ENCODE results near the gene PTGDS. TPM values are rescaled to one million over a fixed set of nuclear protein-coding genes. Genes with fewer than 3 reads are reported as not detected.

The PTGDS gene
- total RNA-seq, 1 donor from 2014 or later, result not detected

- no peak for TF ChIP-seq CTCF (IDR thresholded peaks at IDR 0.05; ENCODE audit: unreplicated experiment)
- H3K9me3 Mint-ChIP-seq (ENCODE audit: unreplicated experiment), result no peaks in the 10 kb centered on the region
- no peaks in the 10 kb centered on the region for H3K36me3 Mint-ChIP-seq (ENCODE audit: low read depth, unreplicated experiment)
- H3K4me1 Mint-ChIP-seq (ENCODE audit: unreplicated experiment), result no peaks in the 10 kb centered on the region
- no peak for DNase-seq (ENCODE audit: low spot score)
- H3K27me3 Mint-ChIP-seq (ENCODE audit: unreplicated experiment), result peaks cover 4% of the 10 kb centered on the region
- no peak overlapping the region for H3K4me3 Mint-ChIP-seq (ENCODE audit: unreplicated experiment)
- H3K27ac Mint-ChIP-seq (ENCODE audit: unreplicated experiment), result no peak overlapping the region
These were observed 24.9 kb upstream of the PTGDS start for GRCh38 chr9:136952321-136952850.

GRCh38 chr9:136952876-136953770 is 24.2 kb upstream of the PTGDS start:
- H3K27ac Mint-ChIP-seq (ENCODE audit: unreplicated experiment), result no peak overlapping the region
- peaks cover 7% of the 10 kb centered on the region for H3K27me3 Mint-ChIP-seq (ENCODE audit: unreplicated experiment)
- H3K4me1 Mint-ChIP-seq (ENCODE audit: unreplicated experiment), result no peaks in the 10 kb centered on the region
- TF ChIP-seq CTCF (IDR thresholded peaks at IDR 0.05; ENCODE audit: unreplicated experiment), result no peak
- no peak for DNase-seq (ENCODE audit: low spot score)
- H3K9me3 Mint-ChIP-seq (ENCODE audit: unreplicated experiment), result no peaks in the 10 kb centered on the region
- H3K36me3 Mint-ChIP-seq (ENCODE audit: low read depth, unreplicated experiment), result no peaks in the 10 kb centered on the region
- no peak overlapping the region for H3K4me3 Mint-ChIP-seq (ENCODE audit: unreplicated experiment)

DNA sequence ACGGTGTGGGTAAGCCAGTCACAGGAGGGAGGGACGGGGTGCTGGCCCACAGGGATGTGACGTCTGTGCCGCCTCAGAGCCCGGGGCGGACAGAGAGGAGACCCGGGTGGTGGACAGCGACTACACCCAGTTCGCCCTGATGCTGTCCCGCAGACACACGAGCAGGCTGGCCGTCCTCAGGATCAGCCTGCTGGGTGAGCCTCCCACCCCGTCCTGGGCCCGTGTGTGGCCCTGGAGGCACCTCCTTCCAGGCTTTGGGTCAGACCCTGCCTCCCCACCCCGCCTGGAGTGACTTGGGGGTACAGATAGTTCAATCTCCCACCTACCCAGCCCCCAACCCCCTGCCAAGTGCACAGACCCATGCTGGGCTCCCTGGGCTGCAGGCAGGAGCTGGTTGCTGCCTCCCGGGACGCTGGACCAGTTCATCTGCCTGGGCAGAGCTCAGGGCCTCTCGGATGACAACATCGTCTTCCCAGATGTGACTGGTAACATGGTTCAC is 23.5 kb upstream of the PTGDS start:
- peaks cover 8% of the 10 kb centered on the region for H3K27me3 Mint-ChIP-seq (ENCODE audit: unreplicated experiment)
- no peak for DNase-seq (ENCODE audit: low spot score)
- no peak for TF ChIP-seq CTCF (IDR thresholded peaks at IDR 0.05; ENCODE audit: unreplicated experiment)
- no peaks in the 10 kb centered on the region for H3K4me1 Mint-ChIP-seq (ENCODE audit: unreplicated experiment)
- no peaks in the 10 kb centered on the region for H3K36me3 Mint-ChIP-seq (ENCODE audit: low read depth, unreplicated experiment)
- H3K27ac Mint-ChIP-seq (ENCODE audit: unreplicated experiment), result no peak overlapping the region
- H3K4me3 Mint-ChIP-seq (ENCODE audit: unreplicated experiment), result no peak overlapping the region
- H3K9me3 Mint-ChIP-seq (ENCODE audit: unreplicated experiment), result no peaks in the 10 kb centered on the region

DNA sequence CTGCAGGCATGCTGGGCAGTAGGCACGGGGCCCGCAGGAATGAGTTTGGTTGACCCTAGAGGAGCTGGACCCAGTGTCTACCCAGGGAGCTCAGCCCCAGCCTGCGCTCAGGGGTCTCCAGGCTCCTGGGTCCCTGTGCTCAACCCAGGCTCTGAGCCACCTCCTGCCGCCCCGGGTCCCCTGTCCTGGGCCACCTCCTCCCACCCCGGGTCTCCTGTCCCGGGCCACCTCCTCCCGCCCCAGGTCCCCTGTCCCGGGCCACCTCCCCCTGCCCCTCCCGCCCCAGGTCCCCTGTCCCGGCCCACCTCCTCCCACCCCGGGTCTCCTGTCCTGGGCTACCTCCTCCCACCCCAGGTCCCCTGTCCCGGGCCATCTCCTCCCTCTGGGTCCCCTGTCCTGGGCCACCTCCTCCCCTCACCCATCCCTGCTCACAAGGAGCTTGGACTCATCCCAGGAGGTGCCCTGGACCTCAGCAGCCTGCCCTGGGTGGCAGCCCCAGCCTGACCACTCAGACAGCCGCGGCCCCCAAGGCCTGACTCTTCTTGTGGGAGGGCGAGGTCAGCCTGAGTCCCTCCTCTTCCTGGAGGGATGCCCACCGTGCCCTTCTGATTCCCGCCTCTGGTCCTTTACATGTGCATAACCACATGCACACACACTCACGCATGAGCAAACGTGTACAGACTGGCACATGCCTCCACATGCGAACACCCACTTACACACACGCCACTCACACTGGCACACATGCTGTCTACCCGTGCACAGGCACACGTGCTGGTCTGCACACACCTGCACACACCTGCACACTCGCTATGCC is 22.8 kb upstream of the PTGDS start:
- Mint-ChIP-seq H3K36me3 (ENCODE audit: low read depth, unreplicated experiment) (no peaks in the 10 kb centered on the region), H3K27ac (ENCODE audit: unreplicated experiment) (no peak overlapping the region), H3K4me3 (ENCODE audit: unreplicated experiment) (no peak overlapping the region), H3K4me1 (ENCODE audit: unreplicated experiment) (no peaks in the 10 kb centered on the region), H3K9me3 (ENCODE audit: unreplicated experiment) (no peaks in the 10 kb centered on the region), H3K27me3 (ENCODE audit: unreplicated experiment) (peaks cover 7% of the 10 kb centered on the region)
- TF ChIP-seq CTCF (IDR thresholded peaks at IDR 0.05; ENCODE audit: unreplicated experiment), result no peak
- DNase-seq (ENCODE audit: low spot score), result no peak
